ENCODE data around the gene COL6A2. TPM values are rescaled to one million over a fixed set of nuclear protein-coding genes. Genes with fewer than 3 reads are reported as not detected.

COL6A2 gene
- total and polyA plus RNA-seq, 2 donors (not counting 1 experiment from before 2014, with no cell fraction given): 1.2 to 2.1 TPM

GRCh38 chr21:46124926-46125845, 27.3 kb downstream of the COL6A2 start:
- H3K4me3 ChIP-seq (ENCODE audit: control extremely low read depth in 1 of 5, extremely low read depth in 1 of 5, insufficient read depth in 1 of 5, low read depth in 2 of 5, low read length in 4 of 5): no peak overlapping the region
- intact Hi-C loops (cut with micrococcal nuclease): no loop called here
- ChIA-PET CTCF (no interaction called here), POLR2A (no interaction called here)
- H2AFZ ChIP-seq (ENCODE audit: insufficient read depth, low read depth, low read length, poor library complexity, severe bottlenecking): no peak overlapping the region
- no peak overlapping the region for H3K9ac ChIP-seq (ENCODE audit: low read length)
- 93% methylated on average over 49 of the region's 49 CpGs for WGBS (ENCODE audit: insufficient coverage)
- no peaks in the 10 kb centered on the region for H3K4me1 ChIP-seq (ENCODE audit: control insufficient read depth in 2 of 2, insufficient read depth in 2 of 2, low read length in 2 of 2)
- H3K9me3 ChIP-seq (ENCODE audit: control extremely low read depth in 1 of 3, control insufficient read depth in 2 of 3, insufficient read depth in 1 of 3, low read length in 2 of 3): peaks cover 0 to 3% (median 0%) of the 10 kb centered on the region in 3 donors
- H3K27me3 ChIP-seq (replicated peaks in 1 of 4; ENCODE audit: control extremely low read depth in 1 of 4, control insufficient read depth in 3 of 4, insufficient read depth in 4 of 4, low read length in 3 of 4): no peaks in the 10 kb centered on the region
- no peaks in the 10 kb centered on the region for H3K9me3 Mint-ChIP-seq (ENCODE audit: insufficient read depth)
- no peak for TF ChIP-seq EZH2 (IDR thresholded peaks at IDR 0.05; ENCODE audit: borderline replicate concordance, insufficient read depth, low read depth, low read length, poor library complexity, severe bottlenecking)
- TF ChIP-seq, protein P1, sequence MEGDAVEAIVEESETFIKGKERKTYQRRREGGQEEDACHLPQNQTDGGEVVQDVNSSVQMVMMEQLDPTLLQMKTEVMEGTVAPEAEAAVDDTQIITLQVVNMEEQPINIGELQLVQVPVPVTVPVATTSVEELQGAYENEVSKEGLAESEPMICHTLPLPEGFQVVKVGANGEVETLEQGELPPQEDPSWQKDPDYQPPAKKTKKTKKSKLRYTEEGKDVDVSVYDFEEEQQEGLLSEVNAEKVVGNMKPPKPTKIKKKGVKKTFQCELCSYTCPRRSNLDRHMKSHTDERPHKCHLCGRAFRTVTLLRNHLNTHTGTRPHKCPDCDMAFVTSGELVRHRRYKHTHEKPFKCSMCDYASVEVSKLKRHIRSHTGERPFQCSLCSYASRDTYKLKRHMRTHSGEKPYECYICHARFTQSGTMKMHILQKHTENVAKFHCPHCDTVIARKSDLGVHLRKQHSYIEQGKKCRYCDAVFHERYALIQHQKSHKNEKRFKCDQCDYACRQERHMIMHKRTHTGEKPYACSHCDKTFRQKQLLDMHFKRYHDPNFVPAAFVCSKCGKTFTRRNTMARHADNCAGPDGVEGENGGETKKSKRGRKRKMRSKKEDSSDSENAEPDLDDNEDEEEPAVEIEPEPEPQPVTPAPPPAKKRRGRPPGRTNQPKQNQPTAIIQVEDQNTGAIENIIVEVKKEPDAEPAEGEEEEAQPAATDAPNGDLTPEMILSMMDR (IDR thresholded peaks at IDR 0.05): no peak
- no peaks in the 10 kb centered on the region for H3K27me3 Mint-ChIP-seq
- no peak overlapping the region for H3K27ac Mint-ChIP-seq
- no peaks in the 10 kb centered on the region for H3K79me2 ChIP-seq (ENCODE audit: control insufficient read depth, insufficient read depth, low read length)
- DNase-seq (no peak), ATAC-seq (ENCODE audit: low read depth) (no peak)
- H3K4me2 ChIP-seq (replicated peaks; ENCODE audit: low read depth, low read length, poor library complexity, severe bottlenecking): no peak overlapping the region
- H4K20me1 ChIP-seq (ENCODE audit: control insufficient read depth, insufficient read depth, low read length, poor library complexity, severe bottlenecking): no peaks in the 10 kb centered on the region
- no peaks in the 10 kb centered on the region for H3K36me3 ChIP-seq (replicated peaks in 1 of 2; ENCODE audit: control extremely low read depth in 1 of 2, control insufficient read depth in 1 of 2, extremely low read depth in 1 of 2, insufficient read depth in 2 of 2, low read length in 1 of 2)
- H3K27ac ChIP-seq (ENCODE audit: low read length in 2 of 2): no peak overlapping the region
- H3K4me3 Mint-ChIP-seq: no peak overlapping the region
- no peaks in the 10 kb centered on the region for H3K4me1 Mint-ChIP-seq

DNA sequence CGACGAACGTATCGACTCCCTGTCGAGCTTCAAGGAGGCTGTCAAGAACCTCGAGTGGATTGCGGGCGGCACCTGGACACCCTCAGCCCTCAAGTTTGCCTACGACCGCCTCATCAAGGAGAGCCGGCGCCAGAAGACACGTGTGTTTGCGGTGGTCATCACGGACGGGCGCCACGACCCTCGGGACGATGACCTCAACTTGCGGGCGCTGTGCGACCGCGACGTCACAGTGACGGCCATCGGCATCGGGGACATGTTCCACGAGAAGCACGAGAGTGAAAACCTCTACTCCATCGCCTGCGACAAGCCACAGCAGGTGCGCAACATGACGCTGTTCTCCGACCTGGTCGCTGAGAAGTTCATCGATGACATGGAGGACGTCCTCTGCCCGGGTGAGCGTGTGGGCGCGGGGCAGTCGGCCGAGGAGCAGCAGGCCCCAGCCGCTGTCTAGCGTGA, 28.0 kb downstream of the COL6A2 start:
- Histone ChIP-seq H3K4me2 (replicated peaks; ENCODE audit: low read depth, low read length, poor library complexity, severe bottlenecking) (no peak overlapping the region), H2AFZ (ENCODE audit: insufficient read depth, low read depth, low read length, poor library complexity, severe bottlenecking) (no peak overlapping the region), H4K20me1 (ENCODE audit: control insufficient read depth, insufficient read depth, low read length, poor library complexity, severe bottlenecking) (no peaks in the 10 kb centered on the region), H3K9ac (ENCODE audit: low read length) (no peak overlapping the region), H3K27ac (ENCODE audit: low read length in 2 of 2) (no peak overlapping the region), H3K4me1 (ENCODE audit: control insufficient read depth in 2 of 2, insufficient read depth in 2 of 2, low read length in 2 of 2) (no peaks in the 10 kb centered on the region), H3K9me3 (ENCODE audit: control extremely low read depth in 1 of 3, control insufficient read depth in 2 of 3, insufficient read depth in 1 of 3, low read length in 2 of 3) (peaks cover 0 to 3% (median 0%) of the 10 kb centered on the region in 3 donors), H3K36me3 (replicated peaks in 1 of 2; ENCODE audit: control extremely low read depth in 1 of 2, control insufficient read depth in 1 of 2, extremely low read depth in 1 of 2, insufficient read depth in 2 of 2, low read length in 1 of 2) (no peaks in the 10 kb centered on the region), H3K79me2 (ENCODE audit: control insufficient read depth, insufficient read depth, low read length) (no peaks in the 10 kb centered on the region), H3K4me3 (ENCODE audit: control extremely low read depth in 1 of 5, extremely low read depth in 1 of 5, insufficient read depth in 1 of 5, low read depth in 2 of 5, low read length in 4 of 5) (no peak overlapping the region), H3K27me3 (replicated peaks in 1 of 4; ENCODE audit: control extremely low read depth in 1 of 4, control insufficient read depth in 3 of 4, insufficient read depth in 4 of 4, low read length in 3 of 4) (no peaks in the 10 kb centered on the region)
- no peak for TF ChIP-seq EZH2 (IDR thresholded peaks at IDR 0.05; ENCODE audit: borderline replicate concordance, insufficient read depth, low read depth, low read length, poor library complexity, severe bottlenecking)
- TF ChIP-seq, protein P1 (IDR thresholded peaks at IDR 0.05): no peak
- no peak overlapping the region for H3K4me3 Mint-ChIP-seq
- DNase-seq: no peak
- H3K4me1 Mint-ChIP-seq: no peaks in the 10 kb centered on the region
- ATAC-seq (ENCODE audit: low read depth): no peak
- intact Hi-C loops (cut with micrococcal nuclease): no loop called here
- CTCF ChIA-PET: no interaction called here
- POLR2A ChIA-PET: no interaction called here
- H3K9me3 Mint-ChIP-seq (ENCODE audit: insufficient read depth): no peaks in the 10 kb centered on the region
- 89% methylated on average over 47 of the region's 47 CpGs for WGBS (ENCODE audit: insufficient coverage)
- no peak overlapping the region for H3K27ac Mint-ChIP-seq
- no peaks in the 10 kb centered on the region for H3K27me3 Mint-ChIP-seq

All from B cell (primary cell).